ENCODE data around the gene CD248. TPM values are rescaled to one million over a fixed set of nuclear protein-coding genes. Genes with fewer than 3 reads are reported as not detected.
"Not testable (repeated sequence)": the region's sequence is repeated elsewhere in the genome, so short reads cannot be mapped to it uniquely, and the experiment has no call there.

CD248 gene
- total RNA-seq, 1 donor from 2014 or later, result 1.2 TPM

- FAIRE-seq, result no peak
- no peak for DNase-seq (ENCODE audit: low spot score in 2 of 2)
Observed at GRCh38 chr11:66279092-66279734, 37.6 kb downstream of the CD248 start.

GRCh38 chr11:66278363-66279091 is 38.3 kb downstream of the CD248 start:
- FAIRE-seq (no peak), DNase-seq (ENCODE audit: low spot score in 2 of 2) (peak in 1 of 2 donors; percentile 60)

GRCh38 chr11:66277471-66278362 is 39.1 kb downstream of the CD248 start, which contains the start of gene CNIH2:
TSS of gene CNIH2 (plus strand) at chr11:66278175. CDS start at chr11:66278457, 282 bp downstream.
- no peak for FAIRE-seq
- DNase-seq (ENCODE audit: low spot score in 2 of 2), result peak; percentile 80 to 85

GRCh38 chr11:66277064-66277463 is 39.8 kb downstream of the CD248 start:
- FAIRE-seq; DNase-seq (ENCODE audit: low spot score in 2 of 2): not testable (repeated sequence)

GRCh38 chr11:66276619-66277018 is 40.2 kb downstream of the CD248 start:
- not testable (repeated sequence) for FAIRE-seq; DNase-seq (ENCODE audit: low spot score in 2 of 2)

- FAIRE-seq (no peak), DNase-seq (ENCODE audit: low spot score in 2 of 2) (no peak)
Observed at GRCh38 chr11:66275984-66276612, 40.7 kb downstream of the CD248 start.

- DNase-seq (ENCODE audit: low spot score in 2 of 2), result no peak
- FAIRE-seq, result no peak
Observed at GRCh38 chr11:66275396-66275795, 41.4 kb downstream of the CD248 start.

GRCh38 chr11:66274219-66274618 is 42.6 kb downstream of the CD248 start:
- no peak for DNase-seq (ENCODE audit: low spot score in 2 of 2)
- no peak for FAIRE-seq

- no peak for DNase-seq (ENCODE audit: low spot score in 2 of 2)
- FAIRE-seq, result no peak
Observed at GRCh38 chr11:66272596-66272995, 44.2 kb downstream of the CD248 start.

- FAIRE-seq (no peak), DNase-seq (ENCODE audit: low spot score in 2 of 2) (no peak)
Observed at GRCh38 chr11:66271816-66272215, 45.0 kb downstream of the CD248 start.

- FAIRE-seq (no peak), DNase-seq (ENCODE audit: low spot score in 2 of 2) (peak in 1 of 2 donors; percentile 49)
Observed at GRCh38 chr11:66268952-66269905, 47.6 kb downstream of the CD248 start.

- no peak for FAIRE-seq
Observed at GRCh38 chr11:66268244-66268951, 48.4 kb downstream of the CD248 start, which contains the start of gene RAB1B. TSS of gene RAB1B (plus strand) at chr11:66268639. CDS start at chr11:66268680, 41 bp downstream.

GRCh38 chr11:66267379-66268243 is 49.2 kb downstream of the CD248 start:
- DNase-seq (ENCODE audit: low spot score in 2 of 2) (peak; percentile 89 to 90), FAIRE-seq (no peak)

More at GRCh38 chr11:66268244-66268951, 48.4 kb downstream of the CD248 start, which contains the start of gene RAB1B:
- peak; percentile 98 to 99 for DNase-seq (ENCODE audit: low spot score in 2 of 2)

GRCh38 chr11:66267039-66267378 is 49.8 kb downstream of the CD248 start:
- FAIRE-seq, result no peak
- no peak for DNase-seq (ENCODE audit: low spot score in 2 of 2)

GRCh38 chr11:66266378-66267038 is 50.3 kb downstream of the CD248 start:
- no peak for DNase-seq (ENCODE audit: low spot score in 2 of 2)
- FAIRE-seq, result no peak

GRCh38 chr11:66265531-66266377 is 51.1 kb downstream of the CD248 start:
- FAIRE-seq, result no peak

More at GRCh38 chr11:66265531-66266377, 51.1 kb downstream of the CD248 start:
- no peak for DNase-seq (ENCODE audit: low spot score in 2 of 2)

All from frontal cortex (tissue), 4 donors.